SK-N-SH (cell line): Measurements from ENCODE around the gene PRKG1. TPM values are rescaled to one million over a fixed set of nuclear protein-coding genes. Genes with fewer than 3 reads are reported as not detected.

Experiments used
- CTCF ChIA-PET: fragments of 300-600, 350-600 bp; formaldehyde crosslinking; extraction: SDS; loops from one replicate; lab custom pipeline; 2021; lab: Yijun Ruan, JAX
- POLR2A ChIA-PET: fragments of 350-600 bp; sonication (Branson Sonifier 250); formaldehyde crosslinking; extraction: SDS; loops from one replicate; lab custom pipeline; 2020; ENCODE audit warnings: antibody characterized with exemption, inconsistent platforms; lab: Yijun Ruan, JAX
- DNase-seq: peaks from one replicate; pipeline ENCODE4 v3.0.0; 2012
- H2AFZ ChIP-seq: fragments of 200-600 bp; sonication (generic); 2 replicates; pipeline ENCODE4 v1.8.1; 2016; ENCODE audit warnings: antibody characterized with exemption, mild to moderate bottlenecking, low read depth
- H3F3A ChIP-seq: fragments of 200-600 bp; sonication (generic); replicated peaks from 2 replicates; pipeline ENCODE3; 2016; ENCODE audit warnings: antibody characterized with exemption, mild to moderate bottlenecking; ENCODE audit not compliant: insufficient read depth
- H3K27ac ChIP-seq, 2 experiments: fragments of 200-500 bp in 1 of 2; fragments of 200-600 bp in 1 of 2; sonication (Bioruptor generic) in 1 of 2; sonication (generic), shearing (Covaris generic) in 1 of 2; 2 replicates each; pipeline versions ENCODE4 v1.5.1 to v1.6.1; 2014 to 2016; ENCODE audit warnings: low read depth in 2 of 2, inconsistent platforms in 1 of 2, low read length in 1 of 2, mild to moderate bottlenecking in 1 of 2, mixed read lengths in 1 of 2
- H3K27me3 ChIP-seq: fragments of 200-600 bp; sonication (generic), shearing (Covaris generic); 2 replicates; pipeline ENCODE4 v1.6.1; 2016; ENCODE audit warnings: mixed run types; ENCODE audit not compliant: insufficient read depth
- H3K36me3 ChIP-seq, 2 experiments: fragments of 200-500 bp in 1 of 2; fragments of 200-600 bp in 1 of 2; sonication (Bioruptor generic) in 1 of 2; sonication (generic) in 1 of 2; replicated peaks in 1 of 2; 2 replicates each; pipeline versions ENCODE3 to v1.5.1; 2014 to 2016; ENCODE audit warnings: low read length in 1 of 2, mild to moderate bottlenecking in 1 of 2; ENCODE audit not compliant: insufficient read depth in 2 of 2, control insufficient read depth in 1 of 2
- H3K4me1 ChIP-seq, 2 experiments: fragments of 200-500 bp in 1 of 2; fragments of 200-600 bp in 1 of 2; sonication (Bioruptor generic) in 1 of 2; sonication (generic), shearing (Covaris generic) in 1 of 2; 2 replicates each; pipeline versions ENCODE4 v1.5.1 to v1.6.1; 2014 to 2016; ENCODE audit warnings: low read depth in 1 of 2, low read length in 1 of 2, mixed run types in 1 of 2; ENCODE audit not compliant: insufficient read depth in 2 of 2, control insufficient read depth in 1 of 2
- H3K4me2 ChIP-seq: fragments of 200-600 bp; sonication (generic), shearing (Covaris generic); 2 replicates; pipeline ENCODE4 v1.6.1; 2017; ENCODE audit warnings: mixed run types
- H3K4me3 ChIP-seq, 2 experiments: fragments of 200-500 bp in 1 of 2; fragments of 200-600 bp in 1 of 2; sonication (Bioruptor generic) in 1 of 2; sonication (generic), shearing (Covaris generic) in 1 of 2; 2 replicates each; pipeline versions ENCODE4 v1.5.1 to v1.8.1; 2014 to 2016; ENCODE audit warnings: low read depth in 2 of 2, inconsistent platforms in 1 of 2, low read length in 1 of 2, mild to moderate bottlenecking in 1 of 2, mixed read lengths in 1 of 2, moderate library complexity in 1 of 2
- H3K79me2 ChIP-seq: fragments of 200-600 bp; sonication (generic); 2 replicates; pipeline ENCODE4 v1.8.1; 2017; ENCODE audit warnings: mild to moderate bottlenecking; ENCODE audit not compliant: insufficient read depth
- H3K9ac ChIP-seq: fragments of 200-600 bp; sonication (generic); 2 replicates; pipeline ENCODE4 v1.6.1; 2017; ENCODE audit warnings: mixed run types
- H3K9me2 ChIP-seq: fragments of 200-600 bp; sonication (generic); 2 replicates; pipeline ENCODE4 v1.6.1; 2017; ENCODE audit warnings: mixed run types
- H3K9me3 ChIP-seq: fragments of 200-600 bp; sonication (generic); 2 replicates; pipeline ENCODE4 v1.6.1; 2017; ENCODE audit warnings: mixed run types, mild to moderate bottlenecking, moderate library complexity
- H4K20me1 ChIP-seq: fragments of 200-600 bp; sonication (generic); 2 replicates; pipeline ENCODE4 v1.6.1; 2017; ENCODE audit warnings: mild to moderate bottlenecking, mixed run types; ENCODE audit not compliant: insufficient read depth
- EP300 ChIP-seq, 2 experiments: IDR thresholded peaks; 2 replicates each; pipeline versions ENCODE4 v1.4.0 to v1.6.1; 2012; ENCODE audit warnings: borderline replicate concordance in 1 of 2, low read depth in 1 of 2, low read length in 1 of 2
- EZH2phosphoT487 ChIP-seq: fragments of 200-600 bp; sonication (generic); IDR thresholded peaks from 2 replicates; pipeline ENCODE4 v1.6.1; 2017; ENCODE audit warnings: low read depth, mixed run types, mild to moderate bottlenecking, antibody characterized with exemption, moderate library complexity, borderline replicate concordance
- FOSL2 ChIP-seq: IDR thresholded peaks from 2 replicates; pipeline ENCODE4 v1.4.0; 2012; ENCODE audit warnings: low read depth, mild to moderate bottlenecking, moderate library complexity, borderline replicate concordance
- GATA2 ChIP-seq: sonication (generic); formaldehyde crosslinking; IDR thresholded peaks from 2 replicates; pipeline ENCODE4 v1.5.0; 2020; ENCODE audit warnings: mild to moderate bottlenecking, missing genetic modification reagents
- IRF3 ChIP-seq: fragments of 150-350 bp; IDR thresholded peaks from 2 replicates; pipeline ENCODE4 v1.6.1; 2016; ENCODE audit warnings: mild to moderate bottlenecking, low read depth, low read length
- JUND ChIP-seq: IDR thresholded peaks from 2 replicates; pipeline ENCODE4 v1.4.0; 2012
- MEF2A ChIP-seq: IDR thresholded peaks from 2 replicates; pipeline ENCODE4 v1.4.0; 2012; ENCODE audit warnings: low read depth, borderline replicate concordance
- RCOR1 ChIP-seq: fragments of 150-350 bp; IDR thresholded peaks from 2 replicates; pipeline ENCODE4 v1.6.1; 2017; ENCODE audit warnings: antibody characterized with exemption, low read length
- REST ChIP-seq: IDR thresholded peaks from 2 replicates; pipeline ENCODE4 v1.6.1; 2012; ENCODE audit warnings: mild to moderate bottlenecking, low read depth, low read length, moderate library complexity
- SIN3A ChIP-seq: IDR thresholded peaks from 2 replicates; pipeline ENCODE4 v1.6.1; 2012; ENCODE audit warnings: low read depth, mild to moderate bottlenecking, low read length, moderate library complexity, borderline replicate concordance
- TEAD4 ChIP-seq: IDR thresholded peaks from 2 replicates; pipeline ENCODE4 v1.4.0; 2012; ENCODE audit warnings: mild to moderate bottlenecking, borderline replicate concordance; ENCODE audit not compliant: insufficient read depth
- USF2 ChIP-seq: fragments of 150-350 bp; IDR thresholded peaks from 2 replicates; pipeline ENCODE4 v1.6.1; 2017; ENCODE audit warnings: antibody characterized with exemption, low read length, low read depth, borderline replicate concordance
- YY1 ChIP-seq: IDR thresholded peaks from 2 replicates; pipeline ENCODE4 v1.4.0; 2012; ENCODE audit warnings: low read depth, mild to moderate bottlenecking
- WGBS: methylation state at CpG from one replicate; pipeline ENCODE4 v1.1.6; 2017; ENCODE audit warnings: low lambda C conversion rate; 5-methylcytosine and 5-hydroxymethylcytosine counted together
- polyA plus RNA-seq, 3 experiments: library from polyadenylated mRNA; depleted of rRNA; stranded (reverse); fragments of >200 nt; gene quantifications; 2 replicates each; pipeline ENCODE4 v1.2.3, GENCODE V29; 2012

The PRKG1 gene
- polyA plus RNA-seq, 1 of the 3 experiments (the other 2 are of a cell fraction) = 4.1 TPM

GRCh38 chr10:51544933-51545332, 470.6 kb downstream of the PRKG1 start:
- POLR2A ChIA-PET = no interaction called here
- Histone ChIP-seq H4K20me1 (no peaks in the 10 kb centered on the region), H3K4me1 (no peaks in the 10 kb centered on the region), H3K79me2 (no peaks in the 10 kb centered on the region), H3K27me3 (no peaks in the 10 kb centered on the region), H3K9me3 (no peaks in the 10 kb centered on the region), H3K9ac (no peak overlapping the region), H2AFZ (no peak overlapping the region), H3K36me3 (no peaks in the 10 kb centered on the region), H3K4me3 (no peak overlapping the region), H3K4me2 (no peak overlapping the region), H3K27ac (no peak overlapping the region), H3K9me2 (no peaks in the 10 kb centered on the region), H3F3A (no peaks in the 10 kb centered on the region)
- WGBS = 52% methylated on average over 1 of the region's 1 CpG
- TF ChIP-seq SIN3A (no peak), IRF3 (no peak), RCOR1 (no peak), YY1 (no peak), USF2 (no peak), TEAD4 (no peak), REST (no peak), GATA2 (CRISPR knock-in tag) (no peak), JUND (no peak), FOSL2 (no peak), MEF2A (no peak), EP300 (IDR thresholded peaks at IDR 0.05; ENCODE audit: borderline replicate concordance in 1 of 2, low read depth in 1 of 2, low read length in 1 of 2) (no peak), EZH2phosphoT487 (no peak)
- DNase-seq = no peak
- CTCF ChIA-PET = no interaction called here
